NCI-H2196 treated with DMSO at 0.1 percent for 48 hours (cell line): Measurements from ENCODE around the gene TMEM131.

Source experiments
- DNase-seq: peaks from one replicate; lab custom pipeline; 2025; ENCODE audit not compliant: unreplicated experiment; lab: John Stamatoyannopoulos, UW

TMEM131 gene

DNA sequence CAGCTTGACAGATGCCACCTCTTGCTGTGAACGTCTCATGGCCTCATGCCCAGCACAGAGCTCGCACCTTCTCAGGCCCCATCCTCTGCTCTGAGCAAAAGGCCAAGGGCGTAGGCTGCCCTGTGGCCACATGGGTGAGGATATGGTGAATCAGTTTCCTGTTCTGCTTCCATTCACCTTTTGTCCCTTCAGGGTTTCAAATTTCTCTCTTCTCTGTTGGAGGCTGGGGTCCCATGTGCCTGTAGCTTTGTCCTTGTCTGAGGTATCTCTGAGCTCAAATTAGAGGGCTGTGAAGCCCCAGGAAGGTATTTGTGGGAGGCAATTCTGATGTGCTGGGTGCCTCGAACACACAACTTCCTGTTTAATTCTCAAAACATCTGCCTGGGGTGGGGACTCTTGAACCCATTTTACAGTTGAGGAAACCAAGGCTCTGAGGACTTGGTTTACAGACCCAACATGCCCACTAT, 253.3 kb downstream of the TMEM131 start:
- no peak for DNase-seq

DNA sequence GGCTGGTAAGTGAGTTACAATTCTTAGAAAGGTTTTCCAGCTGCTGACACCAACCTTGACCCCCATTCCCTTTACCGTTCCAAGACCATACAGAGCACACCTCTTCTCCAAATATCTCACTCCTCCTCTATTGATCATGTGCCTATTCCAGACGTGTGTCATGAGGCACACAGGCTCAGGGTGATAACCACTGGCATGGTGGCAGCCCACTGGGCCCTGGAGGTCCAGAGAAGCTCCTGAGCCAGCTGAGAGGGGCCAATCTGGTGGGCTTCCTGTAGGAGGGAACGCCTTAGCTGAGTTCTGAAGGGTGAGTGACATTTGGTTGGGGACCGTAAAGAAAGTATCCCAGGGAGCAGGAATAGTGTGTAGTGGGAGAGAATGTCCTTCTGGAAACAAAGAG, 254.1 kb downstream of the TMEM131 start:
- DNase-seq: no peak

DNA sequence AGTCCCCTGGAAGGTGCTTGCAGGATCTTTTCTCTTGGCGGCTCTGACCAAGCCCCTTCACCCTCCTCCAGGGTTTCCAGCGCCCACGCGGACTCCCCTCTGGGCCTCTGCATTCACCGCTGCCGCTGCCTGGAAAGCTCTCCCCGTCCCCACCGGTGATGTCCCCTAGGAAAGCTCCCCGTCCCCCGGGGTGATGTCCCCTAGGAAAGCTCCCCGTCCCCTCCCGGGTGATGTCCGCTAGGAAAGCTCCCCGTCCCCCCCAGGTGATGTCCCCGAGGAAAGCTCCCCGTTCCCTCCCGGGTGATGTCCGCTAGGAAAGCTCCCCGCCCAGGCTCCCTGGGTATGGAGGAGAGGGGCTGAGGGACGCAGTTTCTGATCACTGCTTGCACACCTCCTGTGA, 254.5 kb downstream of the TMEM131 start:
- no peak for DNase-seq

DNA sequence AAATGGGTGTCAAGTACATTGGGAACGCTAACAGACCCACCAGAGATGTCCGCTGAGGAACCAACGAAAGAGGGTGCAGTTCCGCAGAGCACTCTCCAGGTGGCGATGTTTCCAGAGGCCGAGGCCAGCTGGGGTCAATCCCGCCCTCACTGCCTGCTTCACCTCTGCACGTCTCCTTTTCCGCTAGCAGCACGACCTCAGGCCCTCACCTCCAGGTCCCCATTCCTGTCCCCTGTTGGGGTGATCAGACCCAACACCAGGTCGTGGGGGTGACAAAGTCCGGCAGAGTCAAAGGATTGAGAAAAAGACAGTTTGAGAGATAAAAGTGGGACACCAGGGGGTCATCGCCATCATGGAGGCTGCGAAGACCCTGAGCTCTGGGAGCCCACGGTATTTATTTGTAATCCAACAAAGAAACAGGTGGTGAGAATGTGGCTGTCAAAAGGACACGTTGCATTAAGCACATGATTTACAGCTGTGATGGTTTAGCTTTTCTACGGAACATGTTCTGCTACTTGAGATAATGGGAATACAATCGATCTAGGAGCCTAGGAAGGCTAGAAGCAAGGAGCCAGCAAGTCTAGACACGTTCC, 255.1 kb downstream of the TMEM131 start:
- DNase-seq: no peak

DNA sequence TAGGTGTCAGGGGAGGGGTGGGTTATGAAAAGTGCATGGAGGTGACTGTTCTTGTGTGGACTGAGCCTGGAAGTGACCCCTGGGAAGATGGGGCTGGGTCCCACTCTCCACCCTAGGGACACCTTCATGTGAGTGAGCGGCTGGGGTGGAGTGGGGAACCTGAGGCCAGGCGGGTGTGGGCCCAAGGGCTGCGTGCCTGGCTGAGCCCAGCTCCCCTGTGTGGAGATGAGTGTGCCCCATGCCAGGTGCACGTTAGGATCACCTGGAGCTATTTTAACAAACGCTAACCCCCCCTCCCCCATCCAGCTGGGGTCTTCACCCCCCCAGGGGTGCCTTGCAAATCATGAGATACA, 255.9 kb downstream of the TMEM131 start:
- DNase-seq: no peak

DNA sequence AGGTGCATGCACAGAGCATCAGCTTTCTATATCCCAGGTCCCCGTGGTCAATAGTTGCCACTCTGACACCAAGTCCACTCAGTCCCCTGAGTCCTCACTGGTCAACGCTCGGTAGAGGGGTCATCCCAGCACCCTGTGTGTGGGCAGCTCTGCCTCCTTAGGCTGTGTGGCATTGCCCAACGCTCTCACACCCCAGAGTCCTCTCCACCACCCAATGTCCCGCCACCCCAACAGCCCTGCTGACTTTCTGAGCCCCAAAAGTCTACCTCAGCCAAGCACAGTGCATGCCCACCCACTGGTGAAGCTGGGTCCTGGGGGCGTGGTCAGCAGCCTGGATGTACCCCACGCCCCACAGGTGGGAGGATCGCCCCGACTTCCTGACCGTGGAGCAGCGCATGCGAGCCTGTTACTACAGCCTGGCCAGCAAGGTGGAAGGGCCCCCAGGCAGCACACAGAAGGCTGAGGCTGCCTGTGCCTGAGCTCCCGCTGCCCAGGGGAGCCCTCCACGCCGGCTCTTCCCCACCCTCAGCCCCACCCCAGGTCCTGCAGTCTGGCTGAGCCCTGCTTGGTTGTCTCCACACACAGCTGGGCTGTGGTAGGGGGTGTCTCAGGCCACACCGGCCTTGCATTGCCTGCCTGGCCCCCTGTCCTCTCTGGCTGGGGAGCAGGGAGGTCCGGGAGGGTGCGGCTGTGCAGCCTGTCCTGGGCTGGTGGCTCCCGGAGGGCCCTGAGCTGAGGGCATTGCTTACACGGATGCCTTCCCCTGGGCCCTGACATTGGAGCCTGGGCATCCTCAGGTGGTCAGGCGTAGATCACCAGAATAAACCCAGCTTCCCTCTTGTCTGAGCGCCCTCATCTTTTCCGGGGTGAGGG, 256.5 kb downstream of the TMEM131 start:
- DNase-seq: no peak

DNA sequence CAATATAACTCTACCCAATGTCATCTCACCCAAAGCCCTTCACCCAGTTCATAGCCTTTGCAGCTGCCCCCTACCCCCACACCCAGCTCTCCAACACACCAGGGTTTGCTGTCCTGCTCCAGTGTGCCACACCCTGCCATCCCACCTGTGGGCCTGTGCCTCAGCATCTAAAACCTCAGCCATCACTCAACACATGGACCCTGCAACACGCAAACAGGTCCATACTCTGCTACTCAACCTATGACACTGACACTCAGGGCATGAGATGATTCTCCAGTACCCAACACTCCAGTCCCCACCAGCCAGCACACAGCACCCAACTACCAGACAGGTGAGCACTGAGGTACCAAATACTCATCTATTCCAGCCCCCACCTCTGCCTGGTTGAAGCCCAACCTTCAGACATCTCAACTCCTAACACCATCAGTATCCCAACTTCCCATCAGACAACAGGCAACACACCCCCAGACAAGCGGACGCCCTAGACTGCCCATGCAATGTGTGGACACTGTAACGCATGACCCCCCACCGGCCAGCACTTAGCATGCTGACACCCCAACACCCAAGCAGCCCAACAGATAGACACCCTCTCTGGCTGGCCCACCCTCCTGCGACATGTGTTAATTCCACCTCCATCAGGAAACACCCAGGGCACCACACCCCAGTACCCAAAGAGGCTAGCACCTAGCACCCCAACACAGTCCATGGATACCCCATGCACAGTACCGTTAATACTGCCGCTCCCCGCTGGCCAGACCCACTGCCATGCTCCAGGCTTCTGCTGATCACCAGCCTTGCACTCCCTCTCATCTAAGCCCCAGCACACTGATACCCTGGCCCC, 257.3 kb downstream of the TMEM131 start:
- no peak for DNase-seq

DNA sequence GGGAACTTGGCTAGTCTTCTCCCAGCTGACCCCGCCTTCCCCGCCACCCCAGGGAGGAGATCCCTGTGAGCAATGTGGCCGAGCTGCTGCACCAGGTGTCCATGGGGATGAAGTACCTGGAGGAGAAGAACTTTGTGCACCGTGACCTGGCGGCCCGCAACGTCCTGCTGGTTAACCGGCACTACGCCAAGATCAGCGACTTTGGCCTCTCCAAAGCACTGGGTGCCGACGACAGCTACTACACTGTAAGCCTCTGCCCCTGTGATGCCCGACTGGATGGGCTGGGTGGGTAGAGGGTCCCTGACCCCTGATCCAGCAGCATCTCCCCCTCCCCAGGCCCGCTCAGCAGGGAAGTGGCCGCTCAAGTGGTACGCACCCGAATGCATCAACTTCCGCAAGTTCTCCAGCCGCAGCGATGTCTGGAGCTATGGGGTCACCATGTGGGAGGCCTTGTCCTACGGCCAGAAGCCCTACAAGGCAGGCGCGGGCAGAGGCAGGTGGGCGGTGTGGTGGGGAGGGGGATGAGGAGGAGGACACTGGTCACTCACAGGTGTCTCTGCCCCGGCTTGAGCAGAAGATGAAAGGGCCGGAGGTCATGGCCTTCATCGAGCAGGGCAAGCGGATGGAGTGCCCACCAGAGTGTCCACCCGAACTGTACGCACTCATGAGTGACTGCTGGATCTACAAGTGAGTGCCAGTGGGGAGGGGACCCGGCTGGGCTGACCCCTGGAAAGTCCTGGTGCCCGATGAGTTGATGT, 258.1 kb downstream of the TMEM131 start:
- DNase-seq: no peak

DNA sequence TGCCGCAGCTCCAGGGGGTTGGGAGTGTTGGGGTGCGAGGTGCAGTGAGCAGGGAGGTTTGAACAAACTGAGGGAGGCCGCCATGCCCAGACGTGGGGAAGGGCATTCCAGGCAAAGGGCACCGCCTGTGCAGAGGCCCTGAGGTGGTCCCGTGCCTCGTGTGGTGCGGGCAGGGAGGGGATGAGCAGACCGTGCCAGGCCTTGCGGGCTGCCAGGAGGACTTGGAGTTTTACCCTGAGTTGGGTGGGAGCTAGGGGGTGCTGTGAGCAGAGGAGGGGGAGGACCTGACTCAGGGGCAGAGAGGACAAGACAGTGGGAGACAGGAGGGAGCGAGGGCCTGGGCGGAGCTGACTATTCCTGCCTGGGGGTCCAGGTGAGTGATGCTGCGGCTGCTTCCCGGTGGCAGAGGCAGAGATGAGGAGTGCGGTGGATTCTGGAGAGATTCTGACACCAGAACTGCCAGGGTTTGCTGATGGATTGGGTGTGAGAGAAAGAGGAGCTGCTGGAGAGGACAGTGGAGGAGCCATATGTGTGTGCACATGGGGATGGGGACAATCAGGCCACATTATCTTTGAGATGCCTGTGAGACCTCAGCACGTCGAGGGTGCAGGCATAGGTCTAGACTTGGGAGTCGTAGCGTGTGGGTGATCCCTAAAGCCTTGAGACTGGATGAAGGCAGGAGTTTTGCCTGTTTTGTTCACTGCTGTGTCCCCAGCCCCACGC, 259.0 kb downstream of the TMEM131 start:
- no peak for DNase-seq

DNA sequence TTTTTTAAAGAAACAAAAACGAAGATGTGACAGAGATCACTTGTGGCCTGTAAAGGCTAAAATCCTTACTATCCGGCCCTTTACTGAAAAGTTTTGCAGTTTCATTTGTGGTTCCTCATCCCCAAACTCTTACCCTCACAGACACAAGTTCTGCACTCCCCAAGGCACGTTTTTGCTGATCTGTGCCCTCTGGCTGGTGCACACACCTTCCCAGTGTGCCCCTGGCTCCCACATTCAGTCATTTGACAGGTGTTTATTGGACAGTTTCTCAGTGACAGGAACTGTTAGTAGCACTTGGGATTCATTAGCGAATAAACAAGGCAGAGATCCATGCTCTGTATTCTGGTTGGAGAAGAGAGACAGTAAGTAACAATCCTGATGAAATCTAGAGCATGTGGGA, 259.6 kb downstream of the TMEM131 start:
- DNase-seq: no peak

DNA sequence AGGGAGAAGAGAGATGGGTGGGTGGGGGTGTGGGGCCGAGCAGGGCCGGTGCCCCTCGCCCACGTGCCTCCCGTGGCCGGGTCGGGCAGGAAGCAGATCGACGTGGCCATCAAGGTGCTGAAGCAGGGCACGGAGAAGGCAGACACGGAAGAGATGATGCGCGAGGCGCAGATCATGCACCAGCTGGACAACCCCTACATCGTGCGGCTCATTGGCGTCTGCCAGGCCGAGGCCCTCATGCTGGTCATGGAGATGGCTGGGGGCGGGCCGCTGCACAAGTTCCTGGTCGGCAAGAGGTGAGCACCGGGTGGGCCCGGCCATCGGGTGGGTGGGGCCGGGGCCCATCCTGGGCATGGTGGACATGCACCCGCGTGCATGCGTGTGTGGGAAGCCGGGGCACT, 260.6 kb downstream of the TMEM131 start:
- DNase-seq: no peak

DNA sequence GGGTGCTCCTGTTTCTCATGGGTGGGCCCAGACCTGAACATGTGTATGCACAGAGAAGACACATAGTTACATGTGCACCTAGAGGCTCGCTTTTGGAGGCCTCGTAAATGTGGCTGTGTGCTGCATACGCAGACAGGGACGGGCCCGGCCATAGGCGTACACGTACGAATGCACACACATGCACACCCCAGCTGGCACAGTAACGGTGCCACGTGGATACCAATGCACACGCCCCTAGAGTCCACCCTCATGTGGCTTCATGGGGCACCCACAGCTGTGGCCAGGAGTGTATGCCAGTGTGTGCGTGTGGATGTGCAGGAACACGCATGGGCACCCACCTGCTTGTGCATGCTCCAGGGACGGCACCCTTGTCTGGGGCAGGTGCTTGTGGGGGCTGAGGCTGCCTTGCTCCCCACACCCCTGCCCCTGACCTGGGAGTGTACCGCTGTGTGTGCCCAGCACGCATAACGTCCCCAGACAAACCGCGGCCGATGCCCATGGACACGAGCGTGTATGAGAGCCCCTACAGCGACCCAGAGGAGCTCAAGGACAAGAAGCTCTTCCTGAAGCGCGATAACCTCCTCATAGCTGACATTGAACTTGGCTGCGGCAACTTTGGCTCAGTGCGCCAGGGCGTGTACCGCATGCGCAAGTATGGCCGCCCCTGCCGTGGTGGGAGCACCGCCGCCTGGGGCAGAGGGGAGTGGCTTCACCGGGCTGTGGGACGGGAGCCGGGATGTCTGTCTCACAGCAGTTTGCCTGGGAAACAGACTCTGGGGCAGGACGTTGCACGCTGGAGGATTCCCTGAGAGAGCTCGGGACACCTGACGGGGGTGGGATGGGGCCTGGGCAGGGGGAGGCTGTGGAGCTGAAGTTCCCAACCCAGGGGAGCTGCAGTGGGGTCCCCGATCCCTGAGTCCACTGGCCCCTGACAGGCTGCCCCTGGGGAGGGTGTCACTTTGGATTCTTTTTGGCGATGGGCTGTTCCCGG, 261.4 kb downstream of the TMEM131 start:
- no peak for DNase-seq

DNA sequence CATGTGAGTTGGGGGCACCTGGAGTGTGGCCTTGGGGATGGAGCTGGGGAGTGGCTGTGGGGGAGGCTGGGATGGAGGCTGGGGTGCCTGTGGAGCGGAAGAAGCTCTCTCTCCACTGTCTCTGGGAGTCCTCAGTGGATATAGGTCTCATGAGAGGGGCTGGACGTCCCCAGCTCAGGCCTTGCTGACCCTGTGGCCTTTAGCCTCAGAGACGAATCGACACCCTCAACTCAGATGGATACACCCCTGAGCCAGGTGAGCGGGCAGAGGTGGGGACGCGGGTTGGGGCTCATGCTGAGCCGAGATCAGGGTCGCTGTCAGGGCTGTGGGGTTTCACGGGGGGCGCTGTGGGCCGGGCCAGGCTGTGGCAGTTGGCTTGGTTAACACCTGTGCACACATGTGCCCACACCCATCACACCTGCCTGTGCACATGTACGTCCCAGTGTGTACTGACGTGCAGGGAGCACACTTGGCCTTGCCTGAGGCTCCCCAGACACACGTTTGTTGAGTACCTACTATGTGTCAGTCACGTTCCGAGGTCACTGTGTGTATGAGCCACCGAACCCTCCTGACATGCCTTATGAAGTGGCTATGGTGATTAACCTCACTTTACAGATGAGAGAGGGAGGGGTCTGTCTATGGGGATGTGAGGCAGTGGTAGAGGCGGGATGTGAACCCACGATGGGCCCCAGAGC, 262.3 kb downstream of the TMEM131 start:
- no peak for DNase-seq

DNA sequence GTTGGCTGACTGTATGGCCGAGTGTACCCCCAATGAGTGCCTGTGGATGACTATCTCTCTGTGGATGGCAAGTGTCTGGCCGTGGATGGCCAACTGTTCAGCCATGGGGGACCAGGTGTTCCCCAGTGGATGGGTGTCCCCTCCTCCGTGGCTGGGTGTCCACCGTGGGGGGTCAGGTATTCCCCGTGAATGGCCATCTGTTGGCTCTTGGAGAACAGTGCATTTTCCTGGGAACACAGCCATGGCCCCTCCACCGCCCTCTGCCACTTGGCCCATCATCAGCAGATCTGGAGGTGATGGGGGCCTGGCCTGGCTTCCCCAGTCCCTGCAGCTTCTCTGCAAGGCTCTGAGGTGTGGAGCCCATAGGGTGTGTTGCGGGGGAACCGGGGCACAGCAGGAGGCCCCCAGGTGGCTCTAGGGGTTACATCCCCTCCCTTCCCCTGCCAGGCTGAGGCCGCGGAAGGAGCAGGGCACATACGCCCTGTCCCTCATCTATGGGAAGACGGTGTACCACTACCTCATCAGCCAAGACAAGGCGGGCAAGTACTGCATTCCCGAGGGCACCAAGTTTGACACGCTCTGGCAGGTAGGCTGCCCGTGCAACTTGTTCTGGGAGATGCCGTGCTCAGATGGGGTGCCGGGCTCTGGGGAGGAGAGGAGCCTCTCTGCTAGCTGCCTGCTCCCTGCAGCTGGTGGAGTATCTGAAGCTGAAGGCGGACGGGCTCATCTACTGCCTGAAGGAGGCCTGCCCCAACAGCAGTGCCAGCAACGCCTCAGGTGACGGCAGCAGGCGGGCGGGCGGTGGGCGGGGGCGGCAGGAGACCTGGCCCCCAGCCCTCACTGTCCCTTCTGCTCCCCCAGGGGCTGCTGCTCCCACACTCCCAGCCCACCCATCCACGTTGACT, 263.1 kb downstream of the TMEM131 start:
- DNase-seq: no peak

DNA sequence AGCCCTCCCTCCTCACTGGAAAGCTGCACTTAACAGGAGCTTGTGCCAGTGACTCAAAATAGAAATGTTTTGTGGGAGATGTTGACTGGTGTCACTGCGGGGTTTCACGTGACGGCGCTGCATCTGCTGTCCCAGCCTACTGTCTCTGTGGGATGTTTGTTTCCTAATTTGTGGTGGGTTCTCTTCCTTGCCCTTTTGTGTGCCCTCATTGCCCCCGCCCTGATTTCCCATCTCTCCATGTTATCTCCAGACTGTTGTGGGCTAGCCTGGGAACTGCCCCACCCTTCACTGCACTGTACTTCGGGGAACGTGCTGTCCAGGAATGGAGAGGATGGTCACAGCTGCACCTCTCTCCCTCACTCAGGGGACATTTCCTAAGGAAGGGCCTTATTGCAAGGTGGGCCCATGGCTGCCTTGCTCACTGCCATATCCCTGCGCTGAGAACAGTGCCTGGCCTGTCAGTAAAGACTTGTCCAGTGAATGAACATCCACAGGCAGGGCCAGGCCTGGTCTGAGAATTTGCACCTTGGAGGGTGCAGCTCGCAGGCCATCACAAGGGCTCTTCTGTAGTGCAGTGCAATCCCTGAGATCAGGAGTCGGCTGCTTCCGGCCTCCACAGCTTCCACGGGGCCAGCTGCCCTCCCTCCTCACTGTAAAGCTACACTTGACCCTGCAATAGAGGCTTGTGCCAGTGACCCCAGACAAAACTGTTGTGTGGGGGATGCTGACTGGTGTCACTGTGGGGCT, 264.3 kb downstream of the TMEM131 start:
- DNase-seq: no peak

DNA sequence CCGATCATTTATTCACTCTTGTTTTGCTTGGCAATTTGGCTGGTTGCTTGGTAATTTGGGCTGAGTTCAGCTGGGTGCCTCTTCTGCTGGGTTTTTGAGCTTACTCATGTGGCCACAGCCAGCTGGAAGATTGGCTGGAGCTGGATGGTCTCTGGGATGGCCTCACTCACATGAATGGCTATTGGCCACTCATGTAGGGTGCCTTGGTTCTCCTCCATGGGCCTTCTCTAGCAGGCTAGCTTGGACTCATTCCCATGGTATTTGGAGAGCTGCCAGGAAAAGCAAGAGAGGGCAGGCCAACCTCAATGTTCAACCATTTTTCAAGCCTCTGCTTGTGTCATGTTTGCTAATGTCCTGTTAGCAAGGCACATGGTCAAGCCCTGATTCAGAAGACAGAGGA, 265.5 kb downstream of the TMEM131 start:
- no peak for DNase-seq
